ENCODE results near the gene KLHL29. TPM values are rescaled to one million over a fixed set of nuclear protein-coding genes. Genes with fewer than 3 reads are reported as not detected.

The KLHL29 gene
- total and polyA plus RNA-seq, 8 donors = 1.8 to 10.5 (median 2.8) TPM

GRCh38 chr2:23668756-23669304 lies 283.9 kb downstream of the KLHL29 start:
- Histone ChIP-seq H3K36me3 (no peaks in the 10 kb centered on the region), H3K4me1 (no peaks in the 10 kb centered on the region), H3K27ac (no peak overlapping the region), H3K9me3 (no peaks in the 10 kb centered on the region), H3K4me3 (no peak overlapping the region), H3K27me3 (peaks cover 0 to 9% of the 10 kb centered on the region in 2 donors)
- no peak for TF ChIP-seq CTCF (IDR thresholded peaks at IDR 0.05)
- intact Hi-C loops (cut with DNase I) = no loop called here
- DNase-seq = peak in 1 of 4 donors; percentile 45
- ATAC-seq = no peak

- Histone ChIP-seq H3K9me3 (no peaks in the 10 kb centered on the region), H3K36me3 (no peaks in the 10 kb centered on the region), H3K27me3 (peaks cover 0 to under 1% of the 10 kb centered on the region in 2 donors), H3K27ac (no peak overlapping the region), H3K4me3 (no peak overlapping the region), H3K4me1 (no peaks in the 10 kb centered on the region)
- intact Hi-C loops (cut with DNase I) = no loop called here
- peak; percentile 52 to 86 (median 63) for DNase-seq
- ATAC-seq = peak; percentile 84
- TF ChIP-seq CTCF (IDR thresholded peaks at IDR 0.05) = no peak
Observed at GRCh38 chr2:23669413-23670244, 284.6 kb downstream of the KLHL29 start.

GRCh38 chr2:23670245-23670592 lies 285.2 kb downstream of the KLHL29 start:
- Histone ChIP-seq H3K36me3 (no peaks in the 10 kb centered on the region), H3K27me3 (no peaks in the 10 kb centered on the region), H3K9me3 (no peaks in the 10 kb centered on the region), H3K4me1 (no peaks in the 10 kb centered on the region), H3K27ac (no peak overlapping the region), H3K4me3 (no peak overlapping the region)
- DNase-seq (peak in 1 of 4 donors; percentile 61), ATAC-seq (no peak)
- no peak for TF ChIP-seq CTCF (IDR thresholded peaks at IDR 0.05)
- intact Hi-C loops (cut with DNase I) = no loop called here

GRCh38 chr2:23673082-23673481 lies 288.1 kb downstream of the KLHL29 start:
- Histone ChIP-seq H3K27me3 (no peaks in the 10 kb centered on the region), H3K27ac (no peak overlapping the region), H3K4me3 (no peak overlapping the region), H3K36me3 (no peaks in the 10 kb centered on the region), H3K4me1 (no peaks in the 10 kb centered on the region), H3K9me3 (no peaks in the 10 kb centered on the region)
- DNase-seq (peak in 1 of 4 donors; percentile 49), ATAC-seq (no peak)
- TF ChIP-seq CTCF (IDR thresholded peaks at IDR 0.05) = no peak
- intact Hi-C loops (cut with DNase I) = no loop called here

GRCh38 chr2:23673830-23674679 lies 289.1 kb downstream of the KLHL29 start:
- H3K27ac ChIP-seq = no peak overlapping the region
- intact Hi-C loops (cut with DNase I) = no loop called here
- no peak for ATAC-seq
- no peaks in the 10 kb centered on the region for H3K36me3 ChIP-seq
- peak in 1 of 4 donors; percentile 46 for DNase-seq
- H3K4me3 ChIP-seq = no peak overlapping the region
- no peak for TF ChIP-seq CTCF (IDR thresholded peaks at IDR 0.05)
- H3K4me1 ChIP-seq = no peaks in the 10 kb centered on the region
- H3K9me3 ChIP-seq = peaks cover 0 to 8% of the 10 kb centered on the region in 2 donors
- no peaks in the 10 kb centered on the region for H3K27me3 ChIP-seq
